GM18511 (cell line): ENCODE results near the gene DYNC2I2.
"Not testable (repeated sequence)": the region's sequence is repeated elsewhere in the genome, so short reads cannot be mapped to it uniquely, and the experiment has no call there.

ENCODE experiments used
- ATAC-seq: cut with Tn5 transposase; IDR thresholded peaks from one replicate; pipeline ENCODE4 v1.9.1; 2021; ENCODE audit warnings: mild to moderate bottlenecking, moderate library complexity; ENCODE audit not compliant: unreplicated experiment

The DYNC2I2 gene

GRCh38 chr9:128619779-128620178, 36.9 kb downstream of the DYNC2I2 start:
- ATAC-seq = no peak

- no peak for ATAC-seq
Observed at GRCh38 chr9:128619127-128619526, 37.5 kb downstream of the DYNC2I2 start.

GRCh38 chr9:128617943-128618342, 38.7 kb downstream of the DYNC2I2 start:
- ATAC-seq = no peak

GRCh38 chr9:128615571-128615970, 41.1 kb downstream of the DYNC2I2 start:
- ATAC-seq = no peak

- ATAC-seq = no peak
Observed at GRCh38 chr9:128614728-128615127, 41.9 kb downstream of the DYNC2I2 start.

- no peak for ATAC-seq
Observed at GRCh38 chr9:128611600-128612394, 44.9 kb downstream of the DYNC2I2 start.

- no peak for ATAC-seq
Observed at GRCh38 chr9:128610897-128611296, 45.8 kb downstream of the DYNC2I2 start.

GRCh38 chr9:128607642-128608350, 48.9 kb downstream of the DYNC2I2 start:
- no peak for ATAC-seq

GRCh38 chr9:128603697-128604096, 53.0 kb downstream of the DYNC2I2 start:
- no peak for ATAC-seq

GRCh38 chr9:128600099-128600498, 56.5 kb downstream of the DYNC2I2 start:
- no peak for ATAC-seq

- no peak for ATAC-seq
Observed at GRCh38 chr9:128595471-128595870, 61.2 kb downstream of the DYNC2I2 start.

GRCh38 chr9:128593856-128594255, 62.8 kb downstream of the DYNC2I2 start:
- ATAC-seq = no peak

- ATAC-seq = no peak
Observed at GRCh38 chr9:128593039-128593438, 63.6 kb downstream of the DYNC2I2 start.

- no peak for ATAC-seq
Observed at GRCh38 chr9:128588581-128589233, 67.9 kb downstream of the DYNC2I2 start.

GRCh38 chr9:128587453-128587852, 69.2 kb downstream of the DYNC2I2 start:
- no peak for ATAC-seq

- not testable (repeated sequence) for ATAC-seq
Observed at GRCh38 chr9:128586934-128587333, 69.7 kb downstream of the DYNC2I2 start.

GRCh38 chr9:128585155-128585554, 71.5 kb downstream of the DYNC2I2 start:
- ATAC-seq = not testable (repeated sequence)
